GM12878 (cell line): ENCODE data around the gene SEMA5A. TPM values are rescaled to one million over a fixed set of nuclear protein-coding genes. Genes with fewer than 3 reads are reported as not detected.

Experiments
- ATAC-seq: fragments of 200-7000 bp; cut with Tn5 transposase; 3 replicates; pipeline ENCODE4 v1.9.1; 2020; ENCODE audit warnings: mild to moderate bottlenecking, moderate library complexity
- BruUV-seq: library from RNA; stranded (reverse); fragments of 400-500 nt; replicated peaks from 2 replicates; lab custom pipeline; 2021; lab: Mats Ljungman, UMichigan
- CTCF ChIA-PET: fragments of 300-600 bp; sonication (Branson Sonifier 250); formaldehyde crosslinking; extraction: SDS; loops from one replicate; lab custom pipeline; 2021; ENCODE audit warnings: inconsistent platforms; lab: Yijun Ruan, JAX
- POLR2A ChIA-PET: fragments of 350-600 bp; formaldehyde crosslinking; extraction: SDS; loops from one replicate; lab custom pipeline; 2021; ENCODE audit warnings: inconsistent platforms; lab: Charles Lee
- RAD21 ChIA-PET: fragments of 300-600 bp; sonication (Branson Sonifier 250); formaldehyde crosslinking; loops from one replicate; lab custom pipeline; 2023; ENCODE audit warnings: antibody characterized with exemption; ENCODE audit not compliant: unreplicated experiment; lab: Charles Lee
- SMC1A ChIA-PET: fragments of 300-600 bp; sonication (Branson Sonifier 250); formaldehyde crosslinking; loops from one replicate; lab custom pipeline; 2023; ENCODE audit not compliant: unreplicated experiment, uncharacterized antibody; lab: Charles Lee
- DNase-seq: peaks from one replicate; pipeline ENCODE4 v3.0.0-alpha.2; 2011; ENCODE audit warnings: low read depth, low spot score
- FAIRE-seq: peaks from 3 replicates; lab custom pipeline; 2011; peaks lifted over from hg19 to GRCh38; lab: Jason Lieb, UNC
- H2AFZ ChIP-seq: 2 replicates; pipeline ENCODE4 v1.6.0; 2011; ENCODE audit warnings: low read depth, low read length, control low read depth; ENCODE audit not compliant: control insufficient read depth
- H3K27ac ChIP-seq: 2 replicates; pipeline ENCODE4 v1.5.1; 2011; ENCODE audit warnings: control low read depth; ENCODE audit not compliant: control insufficient read depth, insufficient read depth
- H3K27me3 ChIP-seq, 2 experiments: replicated peaks in 1 of 2; 2 replicates each; pipeline versions ENCODE4 v1.6.0 to v1.6.1; 2011; ENCODE audit warnings: low read length in 1 of 2; ENCODE audit not compliant: control insufficient read depth in 2 of 2, insufficient read depth in 2 of 2
- H3K36me3 ChIP-seq, 2 experiments: 2 replicates each; pipeline ENCODE4 v1.5.1; 2011; ENCODE audit warnings: low read length in 1 of 2; ENCODE audit not compliant: control insufficient read depth in 2 of 2, insufficient read depth in 2 of 2
- H3K4me1 ChIP-seq: 2 replicates; pipeline ENCODE4 v1.6.1; 2011; ENCODE audit warnings: mild to moderate bottlenecking, low read length, moderate library complexity, mixed read lengths; ENCODE audit not compliant: control insufficient read depth, insufficient read depth
- H3K4me2 ChIP-seq: 2 replicates; pipeline ENCODE4 v1.6.0; 2011; ENCODE audit warnings: control low read depth; ENCODE audit not compliant: control insufficient read depth, insufficient read depth
- H3K4me3 ChIP-seq: fragments of 200-600 bp; sonication (generic); 2 replicates; pipeline ENCODE4 v1.5.1; 2016
- H3K79me2 ChIP-seq: 2 replicates; pipeline ENCODE4 v1.6.0; 2011; ENCODE audit warnings: low read length; ENCODE audit not compliant: control insufficient read depth, insufficient read depth
- H3K9ac ChIP-seq: 2 replicates; pipeline ENCODE4 v1.8.0; 2011; ENCODE audit warnings: low read length, control low read depth, mixed read lengths; ENCODE audit not compliant: control insufficient read depth, insufficient read depth
- H3K9me3 ChIP-seq: replicated peaks from 3 replicates; pipeline ENCODE4 v1.5.1; 2011; ENCODE audit warnings: mild to moderate bottlenecking, low read length; ENCODE audit not compliant: control insufficient read depth, insufficient read depth
- H4K20me1 ChIP-seq: 2 replicates; pipeline ENCODE4 v1.6.0; 2011; ENCODE audit not compliant: control insufficient read depth, insufficient read depth
- CHD1 ChIP-seq: IDR thresholded peaks from 2 replicates; pipeline ENCODE4 v1.6.1; 2012; ENCODE audit warnings: low read depth, low read length, improper control_type of control experiment
- CREB1 ChIP-seq: IDR thresholded peaks from 2 replicates; pipeline ENCODE4 v1.6.1; 2012; ENCODE audit warnings: low read depth, mild to moderate bottlenecking, inconsistent platforms
- GABPA ChIP-seq: IDR thresholded peaks from 2 replicates; pipeline ENCODE4 v1.6.1; 2014; ENCODE audit warnings: antibody characterized with exemption, low read depth, mild to moderate bottlenecking, inconsistent platforms
- GATAD2B ChIP-seq: fragments of 450-650 bp; conservative IDR thresholded peaks from 2 replicates; pipeline ENCODE4 v1.6.1; 2017; ENCODE audit warnings: low read depth, mild to moderate bottlenecking, moderate library complexity
- KLF5 ChIP-seq: fragments of 450-650 bp; IDR thresholded peaks from 2 replicates; pipeline ENCODE4 v1.6.1; 2014; ENCODE audit warnings: mild to moderate bottlenecking; ENCODE audit not compliant: partially characterized antibody
- PML ChIP-seq: IDR thresholded peaks from 2 replicates; pipeline ENCODE4 v1.6.1; 2012; ENCODE audit warnings: low read length, inconsistent platforms
- SIN3A ChIP-seq: IDR thresholded peaks from 2 replicates; pipeline ENCODE4 v1.6.1; 2012; ENCODE audit warnings: low read depth, low read length, improper control_type of control experiment
- SP1 ChIP-seq: IDR thresholded peaks from one replicate; pipeline ENCODE4 v1.6.1; 2011; ENCODE audit warnings: low read depth, low read length
- WGBS: methylation state at CpG from one replicate; pipeline ENCODE4 v1.1.6; 2016; ENCODE audit warnings: low lambda C conversion rate; ENCODE audit not compliant: insufficient replicate concordance, insufficient coverage; ENCODE audit errors: missing lambda C conversion rate; 5-methylcytosine and 5-hydroxymethylcytosine counted together
- in situ Hi-C: fragments of 300-500 bp; cut with MboI; formaldehyde crosslinking; loops from 9 replicates; pipeline ENCODE4 v1.14.3; 2018; ENCODE audit warnings: mixed read lengths
- intact Hi-C: fragments of 100-400 bp; cut with micrococcal nuclease; formaldehyde crosslinking; loops from one replicate; pipeline ENCODE4 v1.14.2; 2022; ENCODE audit not compliant: unreplicated experiment
- polyA plus RNA-seq, 11 experiments: library from polyadenylated mRNA; depleted of rRNA in 4 of 11; unstranded in 6 of 11; stranded (reverse) in 5 of 11; fragments of >200 nt; fragmentation: Nextera tagmentation in 4 of 11; fragmentation: Illumina TruSeq in 1 of 11; extraction: Ambion mirVana in 4 of 11; extraction: Trizol in 1 of 11; gene quantifications; 1 replicate in 1 of 11; 2 replicates in 10 of 11; pipeline versions ENCODE4 v1.2.1 to v1.2.3, GENCODE V29; 2011 to 2016; ENCODE audit warnings: inconsistent platforms in 2 of 11, missing spikeins in 2 of 11, low read depth in 1 of 11
- total RNA-seq, 4 experiments: library from RNA; depleted of rRNA in 3 of 4; stranded (reverse); fragments of >200 nt in 3 of 4; fragmentation: Illumina TruSeq in 1 of 4; extraction: Trizol in 1 of 4; gene quantifications; 2 replicates each; pipeline versions ENCODE4 v1.2.1 to v1.2.3, GENCODE V29; 2013 to 2021
- TF ChIP-seq, protein P1 (sequence below): fragments of 450-650 bp; IDR thresholded peaks from 2 replicates; pipeline ENCODE4 v1.6.1; 2017; ENCODE audit warnings: mild to moderate bottlenecking, low read depth, inconsistent platforms; ENCODE audit not compliant: poor library complexity, severe bottlenecking
- TF ChIP-seq, protein P2 (sequence below): fragments of 450-650 bp; IDR thresholded peaks from 2 replicates; pipeline ENCODE4 v1.6.1; 2018; ENCODE audit warnings: mild to moderate bottlenecking, low read depth, moderate library complexity; ENCODE audit not compliant: partially characterized antibody

SEMA5A gene
- total and polyA plus RNA-seq, 10 of the 15 experiments (the other 5 are each of a cell fraction or from before 2014, with no cell fraction given) = 0.03 to 2.4 (median 0.09) TPM; not detected in 1

DNA sequence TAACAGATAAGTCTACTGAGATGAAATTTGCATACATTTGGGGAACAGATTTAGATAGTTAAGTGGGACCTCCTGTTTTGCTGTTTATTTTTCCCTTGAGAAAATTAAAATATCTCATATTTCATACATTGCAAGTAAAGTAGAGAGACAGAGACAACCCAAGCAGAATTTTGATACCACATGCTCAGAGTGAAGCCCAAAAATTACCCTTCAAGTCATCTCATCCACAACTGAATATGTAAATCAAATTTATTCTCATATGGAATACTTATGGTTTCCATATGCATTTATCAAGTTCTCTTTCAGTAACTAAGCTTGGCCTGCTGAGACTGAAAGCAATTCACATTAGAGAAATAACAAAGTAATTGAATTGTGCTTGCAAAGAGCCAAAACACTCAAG lies 474.4 kb downstream of the SEMA5A start:
- no peak for ATAC-seq
- TF ChIP-seq, protein P1, sequence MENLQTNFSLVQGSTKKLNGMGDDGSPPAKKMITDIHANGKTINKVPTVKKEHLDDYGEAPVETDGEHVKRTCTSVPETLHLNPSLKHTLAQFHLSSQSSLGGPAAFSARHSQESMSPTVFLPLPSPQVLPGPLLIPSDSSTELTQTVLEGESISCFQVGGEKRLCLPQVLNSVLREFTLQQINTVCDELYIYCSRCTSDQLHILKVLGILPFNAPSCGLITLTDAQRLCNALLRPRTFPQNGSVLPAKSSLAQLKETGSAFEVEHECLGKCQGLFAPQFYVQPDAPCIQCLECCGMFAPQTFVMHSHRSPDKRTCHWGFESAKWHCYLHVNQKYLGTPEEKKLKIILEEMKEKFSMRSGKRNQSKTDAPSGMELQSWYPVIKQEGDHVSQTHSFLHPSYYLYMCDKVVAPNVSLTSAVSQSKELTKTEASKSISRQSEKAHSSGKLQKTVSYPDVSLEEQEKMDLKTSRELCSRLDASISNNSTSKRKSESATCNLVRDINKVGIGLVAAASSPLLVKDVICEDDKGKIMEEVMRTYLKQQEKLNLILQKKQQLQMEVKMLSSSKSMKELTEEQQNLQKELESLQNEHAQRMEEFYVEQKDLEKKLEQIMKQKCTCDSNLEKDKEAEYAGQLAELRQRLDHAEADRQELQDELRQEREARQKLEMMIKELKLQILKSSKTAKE = no peak
- no peak for TF ChIP-seq SP1
- TF ChIP-seq CHD1 = no peak
- CTCF ChIA-PET = no interaction called here
- BruUV-seq = no TSS peak
- FAIRE-seq = no peak
- intact Hi-C loops = no loop called here
- H2AFZ ChIP-seq = no peak overlapping the region
- RAD21 ChIA-PET = no interaction called here
- POLR2A ChIA-PET = no interaction called here
- SMC1A ChIA-PET = no interaction called here
- no peaks in the 10 kb centered on the region for H3K9me3 ChIP-seq
- DNase-seq = no peak
- in situ Hi-C loops = no loop called here
- H3K27me3 ChIP-seq = no peaks in the 10 kb centered on the region
- no peaks in the 10 kb centered on the region for H4K20me1 ChIP-seq
- no peaks in the 10 kb centered on the region for H3K79me2 ChIP-seq
- H3K36me3 ChIP-seq = no peaks in the 10 kb centered on the region
- no peak overlapping the region for H3K9ac ChIP-seq
- H3K4me1 ChIP-seq = no peaks in the 10 kb centered on the region
- H3K4me3 ChIP-seq = no peak overlapping the region
- no peak overlapping the region for H3K27ac ChIP-seq
- no peak overlapping the region for H3K4me2 ChIP-seq

DNA sequence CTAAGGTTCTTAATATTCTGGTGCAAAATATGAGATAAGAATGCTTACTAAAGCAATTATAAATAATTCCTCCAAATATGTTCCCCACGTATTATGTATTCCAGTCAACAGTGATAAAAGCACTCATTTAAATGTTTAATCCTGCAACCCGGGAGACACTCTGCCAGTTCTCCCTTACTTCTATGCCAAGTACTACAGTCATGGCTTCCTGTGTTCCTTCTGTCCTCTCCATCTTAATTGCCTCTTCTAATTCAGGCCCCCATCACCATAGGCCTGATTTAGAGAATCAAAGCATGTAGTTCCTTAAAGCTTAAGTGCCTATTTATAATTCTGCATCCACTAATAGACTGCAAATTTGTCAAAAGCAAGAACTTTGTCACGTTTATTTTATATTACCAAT lies 474.8 kb downstream of the SEMA5A start:
- DNase-seq (no peak), FAIRE-seq (no peak), ATAC-seq (no peak)
- H3K36me3 ChIP-seq = no peaks in the 10 kb centered on the region
- ChIA-PET RAD21 (no interaction called here), SMC1A (interaction anchor here (0.9 kb wide), 1 partner anchor 28 kb away, joined by 3 read pairs; no protein-coding TSS in a partner anchor), POLR2A (no interaction called here), CTCF (no interaction called here)
- WGBS = 40% methylated on average over 3 of the region's 3 CpGs
- no peaks in the 10 kb centered on the region for H4K20me1 ChIP-seq
- H3K4me3 ChIP-seq = no peak overlapping the region
- intact Hi-C loops = no loop called here
- TF ChIP-seq, protein P2, sequence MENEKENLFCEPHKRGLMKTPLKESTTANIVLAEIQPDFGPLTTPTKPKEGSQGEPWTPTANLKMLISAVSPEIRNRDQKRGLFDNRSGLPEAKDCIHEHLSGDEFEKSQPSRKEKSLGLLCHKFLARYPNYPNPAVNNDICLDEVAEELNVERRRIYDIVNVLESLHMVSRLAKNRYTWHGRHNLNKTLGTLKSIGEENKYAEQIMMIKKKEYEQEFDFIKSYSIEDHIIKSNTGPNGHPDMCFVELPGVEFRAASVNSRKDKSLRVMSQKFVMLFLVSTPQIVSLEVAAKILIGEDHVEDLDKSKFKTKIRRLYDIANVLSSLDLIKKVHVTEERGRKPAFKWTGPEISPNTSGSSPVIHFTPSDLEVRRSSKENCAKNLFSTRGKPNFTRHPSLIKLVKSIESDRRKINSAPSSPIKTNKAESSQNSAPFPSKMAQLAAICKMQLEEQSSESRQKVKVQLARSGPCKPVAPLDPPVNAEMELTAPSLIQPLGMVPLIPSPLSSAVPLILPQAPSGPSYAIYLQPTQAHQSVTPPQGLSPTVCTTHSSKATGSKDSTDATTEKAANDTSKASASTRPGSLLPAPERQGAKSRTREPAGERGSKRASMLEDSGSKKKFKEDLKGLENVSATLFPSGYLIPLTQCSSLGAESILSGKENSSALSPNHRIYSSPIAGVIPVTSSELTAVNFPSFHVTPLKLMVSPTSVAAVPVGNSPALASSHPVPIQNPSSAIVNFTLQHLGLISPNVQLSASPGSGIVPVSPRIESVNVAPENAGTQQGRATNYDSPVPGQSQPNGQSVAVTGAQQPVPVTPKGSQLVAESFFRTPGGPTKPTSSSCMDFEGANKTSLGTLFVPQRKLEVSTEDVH = no peak
- TF ChIP-seq PML (no peak), GATAD2B (no peak), SIN3A (no peak), GABPA (no peak), KLF5 (no peak), CREB1 (no peak)
- no peak overlapping the region for H3K4me2 ChIP-seq
- no peaks in the 10 kb centered on the region for H3K27me3 ChIP-seq
- H3K79me2 ChIP-seq = no peaks in the 10 kb centered on the region
- no TSS peak for BruUV-seq
- no peaks in the 10 kb centered on the region for H3K4me1 ChIP-seq
- no peaks in the 10 kb centered on the region for H3K9me3 ChIP-seq
- no peak overlapping the region for H3K27ac ChIP-seq
- H2AFZ ChIP-seq = no peak overlapping the region
- H3K9ac ChIP-seq = no peak overlapping the region
- in situ Hi-C loops = no loop called here
